Motor neuron (in vitro differentiated cells): ENCODE results near the gene CSTPP1. TPM values are rescaled to one million over a fixed set of nuclear protein-coding genes. Genes with fewer than 3 reads are reported as not detected.
"Not testable (repeated sequence)": the region's sequence is repeated elsewhere in the genome, so short reads cannot be mapped to it uniquely, and the experiment has no call there.

ENCODE experiments used
- ATAC-seq, 8 experiments: fragments of 200-7000 bp; cut with Tn5 transposase; replicated peaks in 6 of 8; 2 replicates each; pipeline ENCODE4 v1.8.0; 2021; ENCODE audit warnings: mild to moderate bottlenecking in 8 of 8, moderate library complexity in 8 of 8
- H3K27ac ChIP-seq, 2 donors: fragments of 250-450 bp; sonication (Bioruptor Pico); 2 replicates each; pipeline ENCODE4 v1.9.0; 2021; ENCODE audit warnings: antibody characterized with exemption in 2 of 2, mild to moderate bottlenecking in 2 of 2, moderate library complexity in 1 of 2
- H3K4me1 ChIP-seq, 2 donors: fragments of 250-450 bp; sonication (Bioruptor Pico); replicated peaks in 1 of 2; 2 replicates each; pipeline ENCODE4 v1.6.1; 2021; ENCODE audit warnings: antibody characterized with exemption in 2 of 2, mild to moderate bottlenecking in 2 of 2, moderate library complexity in 1 of 2
- H3K4me3 ChIP-seq, 5 donors: fragments of 250-450 bp; sonication (Bioruptor Pico); 2 replicates each; pipeline ENCODE4 v1.9.0; 2021; ENCODE audit warnings: antibody characterized with exemption in 5 of 5, mild to moderate bottlenecking in 5 of 5, moderate library complexity in 4 of 5
- WGBS, 10 experiments: fragments of 450-650 bp; shearing (Covaris generic); methylation state at CpG; one replicate each; pipeline ENCODE4 v1.0.0; 2022; 5-methylcytosine and 5-hydroxymethylcytosine counted together
- in situ Hi-C, 9 experiments: fragments of 400-800 bp; cut with MboI; loops; one replicate each; pipeline ENCODE4 v1.15.0; 2021; ENCODE audit warnings: low sequenced_read_pairs in 9 of 9, low pct_unique_long_range_greater_than_20kb in 2 of 9; ENCODE audit not compliant: unreplicated experiment in 9 of 9
- total RNA-seq, 8 experiments: library from RNA; unstranded; fragments of 300-600 nt; gene quantifications; 2 replicates each; pipeline versions ENCODE4 v1.2.3 to v1.2.4, GENCODE V29; 2022

Gene CSTPP1
- total RNA-seq, 8 experiments from 2014 or later = 13.2 to 65.9 (median 31.3) TPM

DNA sequence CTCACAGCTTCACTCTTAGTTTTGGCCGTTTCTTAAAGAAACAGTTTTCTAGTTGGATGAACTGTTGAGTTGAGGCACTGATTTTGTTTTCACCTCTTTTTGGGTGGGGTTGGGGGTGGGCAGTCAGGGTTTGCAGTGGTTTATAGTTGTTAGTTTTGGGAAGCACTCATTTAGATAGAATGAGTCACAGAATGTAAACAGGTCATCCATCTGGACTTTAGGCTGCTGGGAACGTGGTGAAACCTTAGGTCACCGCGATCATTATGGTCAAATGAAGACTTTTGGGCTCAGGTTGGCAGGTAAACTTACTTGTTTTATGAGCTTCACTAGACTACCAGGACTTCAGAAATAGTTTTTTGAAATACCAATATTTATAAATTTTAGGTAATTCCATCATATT is 48.4 kb downstream of the CSTPP1 start:
- H3K4me3 ChIP-seq = no peak overlapping the region
- 22 to 93% (median 77%) methylated on average over 1 to 4 of the region's 4 CpGs; no CpG with 5 or more reads in 3 of the 10 experiments for WGBS, 10 experiments
- in situ Hi-C loops = no loop called here
- H3K27ac ChIP-seq = no peak overlapping the region
- H3K4me1 ChIP-seq = no peaks in the 10 kb centered on the region
- ATAC-seq = no peak

DNA sequence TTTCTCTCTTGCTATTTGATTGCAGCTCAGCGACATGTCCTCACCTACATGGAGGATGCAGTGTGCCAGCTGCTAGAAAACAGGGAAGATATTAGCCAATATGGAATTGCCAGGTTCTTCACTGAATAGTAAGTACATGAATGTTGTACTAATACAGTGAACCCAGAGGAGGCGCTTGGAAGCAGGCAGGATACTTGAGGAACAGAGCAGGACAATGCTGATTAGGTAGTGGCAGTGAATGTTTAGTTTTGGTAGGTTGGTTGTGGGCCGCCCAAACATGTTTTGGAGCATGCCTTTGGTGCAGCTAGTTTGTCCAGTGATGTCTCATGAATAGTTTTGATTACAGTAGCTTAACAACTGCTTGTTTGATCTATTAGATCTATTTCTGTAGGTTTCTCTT is 50.6 kb downstream of the CSTPP1 start:
- Histone ChIP-seq H3K27ac (no peak overlapping the region), H3K4me3 (no peak overlapping the region), H3K4me1 (no peaks in the 10 kb centered on the region)
- in situ Hi-C loops = no loop called here
- no peak for ATAC-seq
- 80 to 100% (median 94%) methylated on average over 1 to 3 of the region's 3 CpGs for WGBS, 10 experiments

DNA sequence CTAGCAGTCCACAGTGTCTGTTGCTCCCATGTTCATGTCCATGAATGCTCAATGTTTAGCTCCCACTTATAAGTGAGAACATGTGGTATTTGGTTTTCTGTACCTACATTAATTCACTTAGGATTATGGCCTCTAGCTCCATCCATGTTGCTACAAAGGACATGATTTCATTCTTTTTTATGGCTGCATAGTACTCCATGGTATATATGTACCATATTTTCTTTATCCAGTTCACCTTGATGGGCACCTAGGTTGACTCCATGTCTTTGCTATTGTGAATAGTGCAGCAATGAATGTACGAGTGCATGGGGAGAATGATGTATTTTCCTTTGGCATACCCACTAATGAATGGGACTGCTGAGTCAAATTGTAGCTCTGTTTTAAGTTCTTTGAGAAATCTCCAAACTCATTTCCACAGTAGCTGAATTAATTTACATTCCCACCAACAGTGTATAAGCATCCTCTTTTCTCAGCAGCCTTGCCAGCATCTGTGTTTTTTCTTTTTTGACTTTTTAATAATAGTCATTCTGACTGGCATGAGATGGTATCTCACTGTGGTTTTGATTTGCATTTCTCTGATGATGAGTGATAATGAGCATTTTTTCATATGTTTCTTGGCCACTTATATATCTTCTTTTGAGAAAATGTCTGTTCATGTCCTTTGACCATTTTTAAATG is 53.4 kb downstream of the CSTPP1 start:
- in situ Hi-C loops, ATAC-seq, H3K27ac ChIP-seq, H3K4me3 ChIP-seq, H3K4me1 ChIP-seq: not testable (repeated sequence)
- WGBS, 10 experiments = 73 to 100% (median 100%) methylated on average over 1 of the region's 1 CpG; no CpG with 5 or more reads in 1 of the 10 experiments

DNA sequence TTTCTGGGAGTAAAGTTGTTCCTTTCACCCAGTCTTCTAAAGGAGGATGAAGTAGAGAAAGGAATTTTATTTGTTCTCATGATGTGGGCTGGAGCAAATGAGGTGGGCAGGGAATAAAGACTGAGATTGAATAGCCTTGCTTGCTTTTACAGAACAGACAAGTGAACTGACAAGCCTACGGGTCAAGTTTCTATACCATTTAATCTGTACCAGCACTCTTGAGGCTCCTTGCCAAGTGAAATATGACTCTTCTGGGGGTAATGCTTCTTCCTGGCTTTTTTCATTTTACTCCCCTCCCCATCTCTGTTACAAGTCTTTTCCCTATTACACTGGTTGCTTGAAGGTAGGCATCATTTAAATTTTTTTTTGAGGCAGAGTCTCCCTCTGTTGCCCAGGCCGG is 54.8 kb downstream of the CSTPP1 start:
- no peak for ATAC-seq
- WGBS, 10 experiments = 0 to 100% (median 90%) methylated on average over 1 to 2 of the region's 2 CpGs; no CpG with 5 or more reads in 4 of the 10 experiments
- no peak overlapping the region for H3K27ac ChIP-seq
- H3K4me1 ChIP-seq = no peaks in the 10 kb centered on the region
- in situ Hi-C loops = no loop called here
- no peak overlapping the region for H3K4me3 ChIP-seq

DNA sequence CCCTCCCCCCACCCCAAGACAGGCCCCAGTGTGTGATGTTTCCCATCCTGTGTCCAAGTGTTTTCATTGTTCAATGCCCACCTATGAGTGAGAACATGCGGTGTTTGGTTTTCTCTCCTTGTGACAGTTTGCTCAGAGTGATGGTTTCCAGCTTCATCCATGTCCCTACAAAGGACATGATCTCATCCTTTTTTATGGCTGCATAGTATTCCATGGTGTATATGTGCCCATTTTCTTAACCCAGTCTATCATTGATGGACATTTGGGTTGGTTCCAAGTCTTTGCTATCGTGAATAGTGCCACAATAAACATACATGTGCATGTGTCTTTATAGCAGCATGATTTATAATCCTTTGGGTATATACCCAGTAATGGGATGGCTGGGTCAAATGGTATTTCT is 55.8 kb downstream of the CSTPP1 start:
- H3K4me1 ChIP-seq, in situ Hi-C loops, ATAC-seq, H3K27ac ChIP-seq, H3K4me3 ChIP-seq: not testable (repeated sequence)
- 83% methylated on average over 1 of the region's 2 CpGs; no CpG with 5 or more reads in 9 of the 10 experiments for WGBS, 10 experiments

DNA sequence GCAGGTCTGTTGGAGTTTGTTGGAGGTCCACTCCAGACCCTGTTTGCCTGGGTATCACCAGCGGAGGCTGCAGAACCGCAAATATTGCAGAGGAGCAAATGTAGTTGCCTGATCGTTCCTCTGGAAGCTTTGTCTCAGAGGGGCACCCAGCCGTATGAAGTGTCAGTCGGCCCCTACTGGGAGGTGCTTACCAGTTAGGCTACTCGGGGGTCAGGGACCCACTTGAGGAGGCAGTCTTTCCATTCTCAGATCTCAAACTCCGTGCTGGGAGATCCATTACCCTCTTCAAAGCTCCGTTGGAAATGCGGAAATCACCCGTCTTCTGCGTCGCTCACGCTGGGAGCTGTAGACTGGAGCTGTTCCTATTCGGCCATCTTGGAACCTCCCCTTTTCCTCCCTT is 61.2 kb downstream of the CSTPP1 start:
- H3K4me3 ChIP-seq, H3K4me1 ChIP-seq, H3K27ac ChIP-seq, ATAC-seq, in situ Hi-C loops: not testable (repeated sequence)
- WGBS, 10 experiments = 83 to 100% (median 89%) methylated on average over 2 to 7 of the region's 14 CpGs; no CpG with 5 or more reads in 5 of the 10 experiments

DNA sequence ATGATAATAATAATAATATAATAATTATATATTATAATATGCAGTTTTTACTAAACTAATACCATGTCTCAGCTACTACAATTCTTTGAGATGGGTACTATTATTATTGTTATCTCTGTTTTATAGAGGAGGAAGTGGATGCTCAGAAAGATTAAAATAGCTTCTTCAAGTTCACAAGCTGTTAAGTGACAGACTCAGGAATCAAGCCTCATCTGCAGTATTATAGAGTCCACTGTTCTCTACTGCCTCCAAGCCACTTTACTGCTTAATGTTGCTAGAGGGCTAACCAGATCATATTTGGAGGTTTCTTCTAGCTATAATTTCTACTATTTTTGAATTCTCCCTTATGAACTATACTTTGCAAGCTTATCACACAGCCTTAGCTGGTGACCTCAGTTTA is 62.7 kb downstream of the CSTPP1 start:
- H3K4me3 ChIP-seq = no peak overlapping the region
- H3K27ac ChIP-seq = no peak overlapping the region
- no peak for ATAC-seq
- in situ Hi-C loops = no loop called here
- H3K4me1 ChIP-seq = no peaks in the 10 kb centered on the region

DNA sequence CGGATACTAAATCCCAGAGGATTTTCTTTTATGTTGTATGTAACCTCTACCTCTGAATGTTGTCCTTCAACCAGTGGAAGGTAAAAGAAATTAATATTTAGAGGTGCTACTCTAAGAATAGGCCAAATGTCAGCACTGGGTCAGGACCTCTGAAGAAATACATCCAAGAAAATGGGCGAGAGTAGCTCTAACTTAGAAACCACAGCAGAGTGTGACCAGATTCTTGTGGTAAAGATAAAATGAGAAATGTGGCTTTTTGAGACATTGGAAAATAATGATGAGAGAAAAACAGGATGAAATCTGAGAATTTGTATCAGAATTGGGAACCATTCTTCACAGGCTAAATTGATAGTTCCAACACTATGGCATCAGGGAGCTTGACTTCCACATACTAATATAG is 63.5 kb downstream of the CSTPP1 start:
- Histone ChIP-seq H3K4me3 (no peak overlapping the region), H3K4me1 (no peaks in the 10 kb centered on the region), H3K27ac (no peak overlapping the region)
- 80 to 100% (median 100%) methylated on average over 1 to 2 of the region's 2 CpGs; no CpG with 5 or more reads in 2 of the 10 experiments for WGBS, 10 experiments
- in situ Hi-C loops = no loop called here
- no peak for ATAC-seq

DNA sequence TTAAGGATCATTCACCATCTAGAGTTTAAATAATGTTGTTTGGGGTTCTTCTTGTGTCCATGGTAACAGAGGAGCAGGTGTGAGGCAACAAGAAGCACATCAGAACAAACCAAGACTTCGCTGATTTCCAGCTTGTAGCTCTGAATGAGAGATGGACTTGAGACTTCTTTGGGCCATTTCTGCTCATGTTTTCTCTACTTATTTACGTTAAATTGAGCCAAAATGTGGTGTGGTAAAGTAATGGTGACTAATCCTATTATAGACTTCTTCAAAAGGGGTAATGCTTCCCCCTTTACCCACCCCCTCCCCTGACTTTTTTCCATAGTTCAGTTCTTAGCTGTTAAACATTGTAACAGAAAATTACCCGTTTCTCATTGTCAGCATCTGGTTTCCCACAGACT is 65.2 kb downstream of the CSTPP1 start:
- no peaks in the 10 kb centered on the region for H3K4me1 ChIP-seq
- WGBS, 10 experiments = 35 to 100% (median 80%) methylated on average over 1 to 3 of the region's 3 CpGs; no CpG with 5 or more reads in 1 of the 10 experiments
- H3K27ac ChIP-seq = no peak overlapping the region
- in situ Hi-C loops = no loop called here
- H3K4me3 ChIP-seq = no peak overlapping the region
- no peak for ATAC-seq

DNA sequence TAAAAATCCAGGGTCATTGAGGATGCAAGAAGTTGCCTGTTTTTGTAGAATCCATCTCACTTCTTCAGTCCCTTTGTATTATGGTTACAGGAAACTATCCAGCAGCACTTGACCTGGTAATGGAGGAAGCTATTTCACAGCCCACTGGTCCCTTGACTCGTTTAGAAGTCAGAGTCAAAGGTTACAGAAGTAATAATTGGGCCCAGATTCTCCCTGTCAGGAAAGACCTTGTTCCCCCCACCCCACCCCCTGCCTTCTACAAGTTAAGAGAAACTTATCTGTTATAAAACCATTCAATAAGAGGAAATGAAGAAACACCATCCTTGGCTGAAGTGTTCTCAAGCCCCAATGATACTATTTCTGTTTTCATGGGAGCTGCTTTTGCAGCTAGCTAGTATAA is 65.8 kb downstream of the CSTPP1 start:
- ATAC-seq = no peak
- in situ Hi-C loops = no loop called here

DNA sequence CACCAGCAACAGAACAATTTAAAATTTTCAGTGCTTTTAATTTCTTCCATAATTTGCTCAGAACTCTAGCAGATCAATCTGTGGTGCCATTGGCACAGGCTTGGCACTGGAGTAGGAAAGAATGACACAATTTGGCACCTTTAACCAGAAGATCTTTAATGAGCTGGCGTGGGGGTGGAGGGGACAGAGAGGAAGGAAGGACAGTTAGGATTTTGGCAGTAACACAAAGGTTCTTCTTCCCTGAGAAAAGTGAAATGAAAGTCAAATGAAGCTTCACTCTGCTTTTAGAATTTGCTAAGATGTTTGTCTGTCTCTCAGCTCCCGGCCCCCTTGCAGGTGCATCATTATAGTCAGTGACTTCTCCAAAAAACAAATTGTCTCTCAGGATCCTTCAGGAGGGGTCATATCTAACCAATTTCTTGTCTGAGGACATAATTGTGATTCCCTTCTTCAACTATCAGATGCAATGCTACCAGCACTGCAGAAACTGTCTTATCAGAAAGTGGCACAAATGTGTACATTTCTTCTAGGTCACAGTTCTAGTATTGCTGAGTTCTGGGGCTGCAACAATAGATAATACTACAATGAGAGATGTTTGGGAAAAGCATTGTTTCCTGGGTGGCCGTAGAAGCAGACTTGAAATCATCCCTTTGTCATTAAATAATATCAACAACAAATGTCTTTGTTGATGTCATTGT is 66.8 kb downstream of the CSTPP1 start:
- Histone ChIP-seq H3K4me1 (no peaks in the 10 kb centered on the region), H3K4me3 (no peak overlapping the region), H3K27ac (no peak overlapping the region)
- WGBS, 10 experiments = 21 to 100% (median 80%) methylated on average over 1 to 3 of the region's 3 CpGs; no CpG with 5 or more reads in 1 of the 10 experiments
- in situ Hi-C loops = no loop called here
- no peak for ATAC-seq

More for the DNA sequence above, 65.8 kb downstream of the CSTPP1 start:
- H3K27ac ChIP-seq = no peak overlapping the region
- H3K4me1 ChIP-seq = no peaks in the 10 kb centered on the region
- 0 to 33% methylated on average over 1 of the region's 1 CpG; no CpG with 5 or more reads in 8 of the 10 experiments for whole genome bisulfite sequencing, 10 experiments
- no peak overlapping the region for H3K4me3 ChIP-seq

DNA sequence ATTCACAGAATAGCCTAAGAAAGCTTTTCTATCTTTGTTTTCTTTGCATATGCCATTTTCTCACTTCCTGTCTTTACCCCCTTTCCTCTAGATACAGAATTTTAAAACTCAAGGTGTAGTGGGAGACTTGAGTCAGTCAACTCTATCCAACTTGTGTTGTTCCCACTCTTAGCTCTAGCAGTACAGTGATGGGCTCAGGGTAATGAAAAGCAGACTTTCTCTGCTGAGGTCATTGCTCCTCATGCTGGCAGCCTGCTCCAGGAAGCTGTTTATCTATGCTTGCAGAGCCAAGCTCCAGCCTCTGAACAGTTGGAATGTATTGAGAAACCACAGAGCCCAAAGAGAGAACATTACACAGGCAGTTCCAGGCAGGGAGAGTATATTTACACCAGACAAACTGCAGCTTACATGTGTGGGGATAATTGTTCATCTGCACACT is 68.1 kb downstream of the CSTPP1 start:
- peak in 7 of 8 experiments; percentile 40 to 99 (median 81) for ATAC-seq
- no peak overlapping the region for H3K4me3 ChIP-seq
- in situ Hi-C loops = no loop called here
- H3K27ac ChIP-seq = no peak overlapping the region
- no peaks in the 10 kb centered on the region for H3K4me1 ChIP-seq

DNA sequence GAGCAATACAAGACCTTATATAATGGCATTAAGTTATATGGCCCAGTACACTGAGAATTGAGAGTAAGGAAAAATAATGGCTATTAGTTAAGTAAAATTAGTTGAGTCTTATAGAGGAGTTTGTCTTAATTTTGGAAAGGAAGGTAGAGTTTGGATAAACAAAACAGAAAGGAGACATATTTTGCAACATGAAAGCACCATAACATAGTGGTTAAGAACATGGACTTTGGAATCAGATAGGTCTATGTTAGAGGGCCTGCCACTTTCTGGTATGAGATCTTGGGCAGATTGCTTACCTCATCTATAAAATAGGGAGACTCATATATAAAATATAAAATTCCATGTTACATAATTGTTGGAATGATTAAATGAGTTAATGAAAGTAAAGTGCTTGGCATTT is 68.9 kb downstream of the CSTPP1 start:
- in situ Hi-C loops = no loop called here
- Histone ChIP-seq H3K27ac (no peak overlapping the region), H3K4me1 (no peaks in the 10 kb centered on the region), H3K4me3 (no peak overlapping the region)
- no peak for ATAC-seq

DNA sequence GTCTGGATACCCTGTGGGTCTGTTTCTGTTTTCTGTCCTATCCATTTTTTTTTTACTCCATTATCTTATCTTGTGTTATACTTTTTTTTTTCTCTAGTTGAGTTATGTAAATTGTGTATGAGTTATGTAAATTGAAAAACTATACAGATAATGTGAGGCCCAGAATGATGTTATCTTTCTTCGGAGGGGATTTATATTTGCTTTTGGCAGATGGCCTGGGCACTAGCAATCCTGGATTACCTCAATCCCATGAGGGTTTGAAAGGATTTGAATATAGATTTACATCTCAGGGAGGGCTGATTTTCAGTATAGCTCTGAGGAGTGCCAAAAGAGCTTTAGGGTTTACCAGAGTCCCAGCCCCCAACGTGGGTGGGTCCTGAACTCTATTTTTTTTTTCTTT is 71.0 kb downstream of the CSTPP1 start:
- Histone ChIP-seq H3K4me3 (no peak overlapping the region), H3K27ac (no peak overlapping the region), H3K4me1 (no peaks in the 10 kb centered on the region)
- in situ Hi-C loops = no loop called here
- 0 to 96% (median 75%) methylated on average over 1 to 2 of the region's 2 CpGs; no CpG with 5 or more reads in 3 of the 10 experiments for WGBS, 10 experiments
- no peak for ATAC-seq
